T follicular helper cell (primary cell): ENCODE measurements around the gene NCOA1.
"Not testable (repeated sequence)": the region's sequence is repeated elsewhere in the genome, so short reads cannot be mapped to it uniquely, and the experiment has no call there.

Experiments
- DNase-seq: peaks from one replicate; pipeline ENCODE4 v3.0.0-alpha.2; 2020; ENCODE audit warnings: low read depth

Gene NCOA1

DNA sequence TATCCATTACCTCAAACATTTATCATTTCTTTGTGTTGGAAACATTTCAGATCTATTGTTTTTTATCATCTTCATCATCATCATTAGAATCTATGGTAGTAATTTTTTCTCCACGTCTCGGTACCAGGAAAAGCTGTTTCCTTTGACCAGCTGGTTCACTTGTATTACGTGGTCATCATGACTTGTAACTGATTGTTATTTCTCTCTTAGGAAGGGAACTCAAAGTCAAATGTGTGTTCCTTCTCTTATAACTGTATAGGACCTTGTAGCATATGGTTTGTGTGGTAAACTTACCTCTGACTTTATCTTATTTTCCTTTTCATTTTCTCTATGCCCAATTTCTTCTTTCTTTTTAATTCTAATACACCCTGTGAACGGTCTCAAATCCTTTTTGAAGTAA lies 16.5 kb downstream of the NCOA1 start:
- no peak for DNase-seq

DNA sequence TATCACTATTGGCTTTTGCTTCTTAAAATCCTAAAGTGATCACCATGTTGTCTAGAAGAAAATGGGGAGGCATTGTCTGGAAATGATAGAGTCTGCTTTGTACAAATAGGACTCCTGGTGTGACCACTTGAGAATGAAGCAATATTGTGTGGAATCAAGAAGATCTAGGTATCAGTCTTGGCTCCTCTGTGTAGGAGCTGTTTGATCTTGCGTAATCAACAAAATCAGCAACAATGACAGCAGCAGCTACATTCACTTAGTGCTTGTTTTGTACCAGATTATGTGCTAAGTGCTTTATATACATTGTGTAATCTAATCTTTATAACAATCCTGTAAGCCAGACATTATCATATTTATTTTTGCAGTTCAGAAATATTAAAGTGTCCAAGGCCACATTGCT lies 17.8 kb downstream of the NCOA1 start:
- no peak for DNase-seq

DNA sequence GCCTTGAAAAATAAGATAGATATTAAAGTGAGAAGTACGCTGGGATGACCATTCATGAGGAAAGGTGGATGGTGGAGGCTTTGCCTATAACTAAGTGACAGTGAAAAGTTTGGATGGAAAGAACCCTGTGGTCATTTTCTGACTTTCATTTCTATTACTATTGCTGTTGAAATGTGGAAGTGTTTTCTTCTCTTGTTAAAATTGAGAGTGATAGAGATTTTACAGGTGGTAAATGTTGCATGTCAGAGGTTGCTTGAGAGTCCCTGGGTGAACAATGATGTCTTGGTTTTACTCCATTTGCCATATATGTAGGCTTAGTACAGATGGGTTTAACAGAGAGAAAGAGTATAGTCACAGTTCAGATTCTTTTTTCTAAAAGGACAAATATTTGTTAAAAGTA lies 18.4 kb downstream of the NCOA1 start:
- no peak for DNase-seq

DNA sequence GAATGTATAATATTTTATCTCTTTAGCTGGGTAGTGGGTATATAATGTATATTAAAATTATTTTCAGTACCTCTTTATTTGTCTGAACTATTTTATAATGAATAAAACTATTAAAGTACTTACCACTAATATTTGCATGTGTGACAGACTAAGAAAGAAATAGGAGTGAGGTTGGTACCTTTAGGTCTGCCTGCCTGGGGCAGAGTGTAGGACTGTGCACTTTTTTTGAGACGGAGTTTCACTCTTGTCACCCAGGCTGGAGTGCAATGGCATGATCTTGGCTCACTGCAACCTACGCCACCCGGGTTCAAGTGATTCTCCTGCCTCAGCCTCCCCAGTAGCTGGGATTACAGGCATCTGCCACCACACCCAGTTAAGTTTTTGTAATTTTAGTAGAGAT lies 18.8 kb downstream of the NCOA1 start:
- no peak for DNase-seq

DNA sequence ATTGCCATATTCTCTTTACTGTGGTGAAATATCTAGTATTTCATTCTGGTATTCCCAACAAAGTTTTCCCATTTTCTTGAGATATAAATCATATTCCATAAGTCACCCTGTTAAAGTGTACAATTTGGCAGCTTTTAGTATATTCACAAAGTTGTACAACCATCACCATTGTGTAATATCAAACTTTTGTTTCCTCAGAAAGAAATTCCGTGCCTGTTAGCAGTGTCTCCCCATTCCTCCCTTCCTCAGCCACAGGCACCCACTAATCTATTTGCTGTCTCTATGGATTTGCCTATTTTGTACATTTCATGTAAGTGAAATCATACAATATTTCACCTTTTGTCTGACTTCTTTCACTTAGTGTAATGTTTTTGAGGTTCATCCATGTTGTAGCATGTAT lies 19.7 kb downstream of the NCOA1 start:
- no peak for DNase-seq

DNA sequence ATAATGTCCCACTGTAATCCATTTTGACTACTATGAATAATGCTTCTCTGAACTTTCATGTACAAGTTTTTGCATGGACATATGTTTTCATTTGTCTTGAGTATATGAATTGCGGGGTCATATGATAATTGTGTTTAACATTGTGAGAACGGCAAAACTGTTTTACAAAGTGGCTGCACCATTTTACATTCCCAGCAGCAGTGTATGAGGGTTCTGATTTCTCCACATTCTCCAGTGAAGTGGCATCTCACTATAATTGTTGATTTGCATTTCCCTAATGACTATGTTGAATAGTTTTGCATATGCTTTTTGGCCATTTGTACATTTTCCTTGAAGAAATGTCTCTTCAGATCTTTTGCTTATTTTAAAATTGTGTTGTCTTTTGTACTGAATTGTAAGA lies 20.1 kb downstream of the NCOA1 start:
- no peak for DNase-seq

DNA sequence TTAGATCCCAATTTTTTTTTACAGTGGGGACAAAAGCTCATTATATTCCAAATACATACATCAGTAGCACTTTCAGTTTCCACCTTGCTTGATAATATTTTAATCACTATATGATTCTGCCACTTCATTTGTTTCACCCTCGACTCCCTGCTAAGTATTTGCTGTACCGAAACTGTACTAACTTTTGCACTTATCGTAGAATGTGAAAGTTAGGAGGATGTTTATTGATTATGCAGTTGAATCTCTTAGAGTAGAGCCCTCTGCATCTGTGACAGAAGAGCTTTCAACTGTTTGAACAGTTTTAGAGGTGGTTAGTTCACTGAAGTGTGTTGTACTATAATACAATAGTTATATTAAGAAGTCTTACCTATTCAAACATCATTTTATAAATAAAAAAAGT lies 20.8 kb downstream of the NCOA1 start:
- DNase-seq, result no peak

DNA sequence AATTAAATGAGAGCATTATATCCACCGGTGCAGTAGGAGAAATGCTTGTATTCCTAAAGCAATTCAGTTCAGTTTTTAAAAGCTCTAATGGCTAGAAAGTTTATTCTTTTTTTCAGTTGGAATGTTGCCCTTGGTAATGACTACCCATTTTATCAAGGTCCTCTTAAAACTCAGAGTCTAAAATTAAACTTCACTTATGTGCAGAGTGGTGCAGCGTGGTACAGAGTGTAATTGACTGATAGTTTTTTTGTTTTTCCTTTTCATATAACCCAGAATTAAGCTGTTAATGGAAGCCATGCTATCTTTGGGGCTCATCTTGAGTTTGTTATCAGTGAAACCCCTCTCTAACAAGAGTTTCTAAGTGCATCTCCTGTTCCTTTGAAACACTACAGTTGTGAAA lies 21.4 kb downstream of the NCOA1 start:
- DNase-seq, result no peak

DNA sequence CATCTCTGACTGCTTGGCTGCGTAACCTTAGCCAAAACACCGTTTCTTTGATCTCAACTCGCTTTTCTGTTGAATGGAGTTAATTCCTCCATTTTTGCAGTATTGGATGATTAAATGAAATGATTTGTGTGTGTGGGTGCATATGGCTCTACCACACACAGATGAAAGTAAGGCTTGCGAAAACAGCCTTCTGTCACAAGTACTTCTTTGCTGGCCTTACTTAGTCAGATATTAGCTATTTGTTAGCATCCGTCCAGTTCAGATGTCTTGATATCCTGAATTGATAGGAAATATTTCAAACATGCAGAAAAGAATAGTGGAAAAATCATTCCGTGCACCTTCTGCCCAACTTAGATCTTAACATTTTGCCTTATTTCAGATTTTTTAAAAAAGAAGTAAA lies 21.8 kb downstream of the NCOA1 start:
- no peak for DNase-seq

DNA sequence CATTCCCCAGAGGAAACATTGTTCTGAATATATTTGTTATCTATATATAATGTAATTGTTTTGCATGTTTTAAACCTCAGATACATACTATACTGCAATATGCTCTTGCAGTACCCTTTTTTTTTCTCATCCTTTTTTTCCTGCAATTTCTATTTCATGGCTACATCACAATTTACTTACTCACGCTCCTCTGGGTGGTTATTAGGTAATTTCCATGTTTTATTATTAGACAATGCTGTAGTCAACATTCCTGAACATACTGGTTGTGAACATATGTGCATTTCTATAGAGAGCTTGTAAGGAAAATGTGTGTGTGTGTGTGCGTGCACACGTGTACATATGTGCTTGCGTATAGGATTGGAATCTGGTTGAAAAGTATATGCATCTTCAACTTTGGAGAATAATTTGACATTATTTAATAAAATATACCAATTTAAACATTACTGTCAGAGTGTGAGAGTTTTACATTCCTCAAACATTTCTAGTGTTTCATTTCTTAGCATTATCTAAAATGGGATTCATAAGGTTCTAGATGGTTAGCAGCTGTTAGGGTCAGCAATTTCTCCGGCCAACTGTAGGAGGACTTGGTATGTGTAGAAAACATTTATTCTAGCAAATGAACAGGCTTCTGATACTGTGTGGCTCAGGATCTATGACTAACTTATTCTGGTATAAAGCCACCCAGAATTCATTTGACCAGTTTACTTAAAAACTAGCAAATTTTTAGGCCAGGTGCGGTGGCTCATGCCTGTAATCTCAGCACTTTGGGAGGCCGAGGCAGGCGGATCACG lies 22.4 kb downstream of the NCOA1 start:
- DNase-seq, result no peak

DNA sequence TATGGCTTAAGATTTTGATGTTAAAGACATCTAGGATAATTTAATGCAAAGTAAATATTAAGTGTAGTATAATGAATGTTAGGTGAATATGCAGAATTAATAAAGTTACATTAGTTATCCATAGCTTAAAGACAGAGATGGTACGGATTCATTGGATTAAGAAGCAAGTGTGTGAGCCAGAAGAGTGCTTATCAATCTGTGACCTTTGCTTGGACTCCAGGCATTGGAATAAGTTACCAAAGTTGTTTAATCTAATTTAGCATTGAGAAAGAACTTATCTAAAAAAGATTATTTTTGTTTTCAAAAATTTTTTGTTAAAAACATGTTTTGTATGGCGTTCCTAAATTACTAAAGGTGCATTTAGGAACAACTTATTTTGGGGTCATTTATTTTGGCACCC lies 23.8 kb downstream of the NCOA1 start:
- no peak for DNase-seq

DNA sequence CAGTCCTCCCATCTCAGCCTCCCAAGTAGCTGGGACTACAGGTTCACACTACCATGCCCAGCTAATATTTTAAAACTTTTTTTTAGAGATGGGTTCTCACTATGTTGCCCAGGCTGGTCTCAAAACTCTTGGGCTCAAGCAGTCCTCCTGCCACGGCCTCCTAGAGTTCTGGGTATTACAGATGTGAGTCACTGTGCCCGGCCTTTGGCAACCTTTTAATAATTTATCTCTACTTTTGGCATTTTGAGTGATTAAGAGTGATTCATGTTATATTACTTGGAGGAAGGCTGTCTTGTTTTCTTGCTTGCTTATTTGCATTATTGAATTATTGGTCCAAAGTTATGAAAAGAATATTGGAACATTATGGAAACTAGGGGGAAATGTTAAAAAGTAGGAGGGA lies 24.3 kb downstream of the NCOA1 start:
- DNase-seq, result no peak

DNA sequence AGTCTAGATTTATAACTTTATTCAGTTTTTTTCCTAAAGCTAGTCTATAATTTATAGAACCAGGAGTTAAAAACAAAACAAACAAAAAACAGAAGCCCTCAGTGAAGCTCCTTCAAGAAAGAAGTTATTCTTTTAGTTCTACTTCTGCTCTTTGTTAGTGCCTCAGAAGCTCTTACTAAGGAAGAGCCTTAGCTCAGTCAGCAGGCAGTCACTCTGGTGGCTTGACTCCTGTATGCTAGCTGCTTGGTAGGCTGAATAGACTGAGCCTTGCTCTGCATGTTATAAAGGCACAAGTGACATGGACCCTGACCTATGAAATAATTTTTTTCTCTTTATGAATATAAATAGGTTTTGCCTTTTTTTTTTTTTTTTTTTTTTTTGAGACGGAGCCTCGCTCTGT lies 24.8 kb downstream of the NCOA1 start:
- DNase-seq, result no peak

DNA sequence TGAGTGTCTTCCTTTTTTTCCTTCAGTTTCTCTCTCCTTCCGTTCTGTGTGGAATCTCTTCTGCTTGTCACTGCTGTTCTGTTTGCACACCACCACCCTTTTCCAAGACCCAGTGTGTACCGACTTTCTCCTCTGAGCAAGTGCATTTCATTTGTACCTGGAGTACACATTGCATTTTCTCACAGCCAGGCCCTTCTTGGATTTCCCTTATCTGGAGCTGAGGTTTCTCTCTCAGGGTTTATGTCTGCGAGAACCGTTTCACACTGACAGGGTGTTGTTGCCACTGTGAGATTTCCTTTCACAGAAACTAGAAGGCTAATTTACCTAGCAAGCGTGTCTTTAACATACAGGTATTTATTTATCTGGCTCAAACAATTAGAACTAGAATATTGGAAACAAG lies 26.2 kb downstream of the NCOA1 start:
- DNase-seq, result no peak

DNA sequence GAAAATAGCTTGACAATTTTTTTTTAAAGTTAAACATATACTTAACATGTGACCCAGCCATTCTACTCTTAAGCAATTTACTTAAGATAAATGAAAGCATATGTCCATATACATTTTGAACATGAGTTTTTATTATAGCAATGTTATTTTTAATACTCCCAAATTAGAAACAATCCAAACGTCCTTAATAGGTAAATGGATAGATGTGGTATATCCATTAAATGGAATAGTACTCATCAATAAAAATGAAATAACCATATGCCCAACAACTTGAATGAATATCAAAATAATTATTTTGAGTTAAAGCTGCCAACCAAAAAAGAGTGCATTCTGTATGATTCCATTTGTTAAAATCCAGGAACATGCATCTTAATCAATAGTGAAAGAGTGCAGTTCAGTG lies 29.1 kb downstream of the NCOA1 start:
- DNase-seq, result no peak

DNA sequence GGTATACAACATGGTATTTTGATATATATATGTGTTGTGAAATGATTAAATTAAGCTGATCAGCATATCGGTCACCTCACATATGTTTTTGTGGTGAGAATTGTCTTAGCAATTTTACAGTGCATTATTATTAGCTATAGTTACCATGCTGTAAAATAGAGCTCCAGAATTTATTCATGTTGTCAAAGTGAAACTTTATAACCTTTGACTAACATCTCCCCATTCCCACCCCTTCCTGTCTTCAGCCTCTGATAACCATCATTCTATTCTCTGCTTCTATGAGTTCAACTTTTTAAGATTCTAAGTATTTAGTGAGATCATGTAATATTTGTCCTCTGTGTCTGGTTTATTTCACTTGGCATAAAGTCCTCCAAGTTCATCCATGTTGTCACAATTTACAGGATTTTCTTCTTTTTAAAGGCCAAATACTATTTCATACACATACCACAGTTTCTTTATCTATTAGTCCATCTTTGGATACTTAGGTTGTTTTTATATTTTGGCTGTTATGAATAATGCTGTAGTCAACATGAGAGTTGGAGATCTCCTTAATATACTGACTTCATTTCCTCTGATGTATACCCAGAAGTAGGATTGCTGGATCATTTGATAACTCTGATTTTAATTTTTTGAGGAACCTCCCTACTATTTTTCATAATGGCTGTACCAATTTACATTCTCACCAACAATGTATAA lies 30.3 kb downstream of the NCOA1 start:
- DNase-seq, result no peak

DNA sequence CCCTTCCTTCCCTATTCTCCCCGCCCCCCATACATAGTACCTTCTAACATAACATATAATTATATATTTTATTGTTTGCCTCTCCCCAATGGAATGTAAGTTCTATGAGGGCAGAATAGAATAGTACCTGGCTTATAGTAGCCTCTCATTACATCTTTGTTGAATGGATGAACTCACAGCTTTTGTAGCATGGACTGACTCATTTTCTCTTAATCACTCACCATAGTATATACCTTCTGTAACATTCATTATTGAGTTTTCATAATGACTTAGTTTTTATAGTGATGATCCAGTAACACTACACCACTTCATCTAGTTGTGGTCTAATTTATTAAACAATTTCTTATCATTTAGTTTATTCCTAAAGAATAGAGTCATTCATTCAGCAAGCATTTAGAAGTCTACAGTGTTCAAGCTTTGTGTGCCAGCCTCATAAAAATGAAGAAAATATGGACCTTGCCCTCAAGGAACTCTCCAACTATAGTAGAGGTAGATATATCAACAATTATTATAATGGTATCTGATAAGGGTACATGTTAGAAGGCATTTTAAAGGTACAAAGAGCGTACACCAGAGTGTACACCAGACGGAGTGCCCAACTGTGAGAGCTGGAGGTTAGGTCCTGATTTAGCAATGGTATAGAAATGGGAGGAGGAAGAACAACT lies 31.1 kb downstream of the NCOA1 start:
- DNase-seq, result no peak

DNA sequence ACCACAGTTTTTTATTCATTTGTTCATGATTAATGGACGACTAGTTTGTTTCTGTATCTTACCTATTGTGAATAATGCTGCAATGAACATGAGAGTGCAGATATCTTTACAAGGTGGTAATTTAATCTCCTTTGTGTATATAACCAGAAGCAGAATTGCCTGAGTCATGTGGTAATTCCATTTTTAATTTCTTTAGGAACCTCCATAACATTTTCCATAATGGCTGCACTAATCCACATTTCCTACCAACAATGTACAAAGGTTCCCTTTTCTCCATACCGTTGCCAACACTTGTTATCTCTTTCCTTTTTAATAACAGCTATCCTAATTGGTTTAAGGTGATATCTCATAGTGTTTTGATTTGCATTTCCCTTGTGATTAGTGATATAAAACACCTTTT lies 36.5 kb downstream of the NCOA1 start:
- DNase-seq, result no peak

DNA sequence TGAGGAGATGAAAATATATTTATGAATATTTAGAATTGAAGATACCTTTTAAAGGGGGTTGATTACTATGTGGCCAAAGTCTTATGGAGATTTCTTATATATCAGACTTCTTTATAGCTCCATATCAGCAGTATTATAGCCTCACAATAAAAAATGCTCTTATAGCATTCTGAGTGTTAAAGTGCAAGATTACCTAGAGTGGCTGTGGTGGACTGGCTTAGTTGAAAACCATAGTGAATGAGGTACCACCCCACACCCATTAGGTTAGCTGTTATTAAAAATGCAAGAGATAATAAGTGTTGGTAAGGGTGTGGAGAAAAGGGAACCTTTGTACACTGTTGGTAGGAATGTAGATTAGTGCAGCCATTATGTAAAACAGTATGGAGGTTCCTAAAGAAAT lies 39.7 kb downstream of the NCOA1 start:
- no peak for DNase-seq

DNA sequence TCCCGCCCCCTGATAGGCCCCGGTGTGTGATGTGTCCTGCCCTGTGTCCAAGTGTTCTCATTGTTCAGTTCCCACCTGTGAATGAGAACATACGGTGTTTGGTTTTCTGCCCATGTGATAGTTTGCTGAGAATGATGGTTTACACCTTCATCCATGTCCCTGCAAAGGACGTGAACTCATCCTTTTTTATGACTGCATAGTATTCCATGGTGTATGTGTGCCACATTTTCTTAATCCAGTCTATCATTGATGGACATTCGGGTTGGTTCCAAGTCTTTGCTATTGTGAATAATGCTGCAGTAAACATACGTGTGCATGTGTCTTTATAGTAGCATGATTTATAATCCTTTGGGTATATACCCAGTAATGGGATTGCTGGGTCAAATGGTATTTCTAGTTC lies 40.6 kb downstream of the NCOA1 start:
- DNase-seq, result not testable (repeated sequence)

DNA sequence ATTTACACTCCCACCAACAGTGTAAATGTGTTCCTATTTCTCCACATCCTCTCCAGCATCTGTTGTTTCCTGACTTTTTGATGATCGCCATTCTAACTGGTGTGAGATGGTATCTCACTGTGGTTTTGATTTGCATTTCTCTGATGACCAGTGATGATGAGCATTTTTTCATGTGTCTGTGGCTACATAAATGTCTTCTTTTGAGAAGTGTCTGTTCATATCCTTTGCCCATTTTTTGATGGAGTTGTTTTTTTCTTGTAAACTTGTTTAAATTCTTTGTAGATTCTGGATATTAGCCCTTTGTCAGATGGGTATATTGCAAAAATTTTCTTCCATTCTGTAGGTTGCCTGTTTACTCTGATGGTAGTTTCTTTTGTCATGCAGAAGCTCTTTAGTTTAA lies 41.0 kb downstream of the NCOA1 start:
- not testable (repeated sequence) for DNase-seq

DNA sequence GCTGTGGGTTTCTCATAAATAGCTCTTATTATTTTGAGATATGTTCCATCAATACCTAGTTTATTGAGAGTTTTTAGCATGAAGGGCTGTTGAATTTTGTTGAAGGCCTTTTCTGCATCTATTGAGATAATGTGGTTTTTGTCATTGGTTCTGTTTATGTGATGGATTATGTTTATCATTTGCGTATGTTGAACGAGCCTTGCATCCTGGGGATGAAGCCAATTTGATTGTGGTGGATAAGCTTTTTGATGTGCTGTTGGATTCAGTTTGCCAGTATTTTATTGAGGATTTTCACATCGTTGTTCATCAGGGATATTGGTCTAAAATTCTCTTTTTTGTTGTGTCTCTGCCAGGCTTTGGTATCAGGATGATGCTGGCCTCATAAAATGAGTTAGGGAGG lies 42.5 kb downstream of the NCOA1 start:
- DNase-seq, result not testable (repeated sequence)

DNA sequence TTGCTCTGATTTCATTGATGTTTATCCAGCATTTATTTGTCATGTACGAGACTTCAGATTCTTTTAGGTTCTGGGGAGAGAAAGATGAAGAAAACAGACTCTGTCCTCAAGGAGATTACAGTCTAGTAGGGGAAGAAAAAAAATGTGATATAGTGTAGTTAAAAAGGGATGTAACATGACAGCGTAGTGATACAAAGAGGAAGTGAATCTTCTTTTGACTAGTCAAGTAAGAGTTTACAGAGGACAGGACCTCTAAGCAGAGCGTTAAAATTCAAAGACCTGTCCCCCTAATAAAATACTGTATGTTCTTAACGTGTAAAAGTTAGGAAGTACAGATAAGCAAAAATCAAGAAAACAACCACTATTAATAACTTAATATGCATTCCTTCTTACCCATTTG lies 47.7 kb downstream of the NCOA1 start:
- no peak for DNase-seq
